Body of pancreas (tissue), 4 donors: ENCODE measurements around the gene SEMA3G. TPM values are rescaled to one million over a fixed set of nuclear protein-coding genes. Genes with fewer than 3 reads are reported as not detected.

Experiments
- ATAC-seq: fragments of 150-250 bp; one replicate; pipeline ENCODE4 v1.9.1; 2016
- DNase-seq, 4 donors: peaks; one replicate each; pipeline ENCODE4 v3.0.0-alpha.2; 2019
- H3K27ac ChIP-seq, 4 donors: fragments of 200-600 bp; sonication (generic); 1 replicate in 3 of 4; 2 replicates in 1 of 4; pipeline versions ENCODE4 v1.5.1 to v1.6.1; 2016 to 2019; ENCODE audit warnings: mild to moderate bottlenecking in 1 of 4, mixed read lengths in 1 of 4, moderate library complexity in 1 of 4
- H3K27me3 ChIP-seq, 2 donors: fragments of 200-600 bp; sonication (generic); one replicate each; pipeline ENCODE4 v1.6.0; 2016; ENCODE audit warnings: mild to moderate bottlenecking in 1 of 2
- H3K36me3 ChIP-seq, 2 donors: fragments of 200-600 bp; sonication (generic); replicated peaks in 1 of 2; 2 replicates each; pipeline ENCODE4 v1.5.1; 2016; ENCODE audit warnings: low read depth in 2 of 2; ENCODE audit not compliant: insufficient read depth in 1 of 2
- H3K4me1 ChIP-seq: fragments of 200-600 bp; sonication (generic); one replicate; pipeline ENCODE4 v1.6.0; 2016
- H3K4me3 ChIP-seq, 2 donors: fragments of 200-600 bp; sonication (generic); 1 replicate in 1 of 2; 2 replicates in 1 of 2; pipeline ENCODE4 v1.5.1; 2016 to 2019
- H3K9me3 ChIP-seq, 3 donors: fragments of 200-600 bp; sonication (generic); 1 replicate in 2 of 3; 2 replicates in 1 of 3; pipeline ENCODE4 v1.5.1; 2016
- CTCF ChIP-seq, 7 experiments: fragments of 450-650 bp in 4 of 7; fragments of 200-600 bp in 3 of 7; sonication (generic) in 3 of 7; IDR thresholded peaks; one replicate each; pipeline ENCODE4 v1.5.1; 2016 to 2019; ENCODE audit warnings: antibody characterized with exemption in 7 of 7
- POLR2A ChIP-seq, 3 donors: fragments of 450-650 bp; IDR thresholded peaks; one replicate each; pipeline ENCODE4 v1.6.1; 2016; ENCODE audit warnings: antibody characterized with exemption in 3 of 3, mild to moderate bottlenecking in 2 of 3
- WGBS, 2 donors: methylation state at CpG; one replicate each; pipeline ENCODE4 v1.1.5; 2017; 5-methylcytosine and 5-hydroxymethylcytosine counted together
- intact Hi-C: fragments of 100-400 bp; cut with DNase I; formaldehyde crosslinking; loops from one replicate; pipeline ENCODE4 v1.15.1; 2023
- total RNA-seq, 2 donors: library from RNA; depleted of rRNA; stranded (reverse); fragments of >200 nt; gene quantifications; one replicate each; pipeline ENCODE4 v1.1.0, GENCODE V29; 2016

Gene SEMA3G
- total RNA-seq, 2 donors from 2014 or later, result 3.9 to 13.2 TPM

- Histone ChIP-seq H3K4me3 (no peak overlapping the region), H3K9me3 (no peaks in the 10 kb centered on the region), H3K27me3 (no peaks in the 10 kb centered on the region), H3K4me1 (peaks cover 6% of the 10 kb centered on the region), H3K36me3 (no peaks in the 10 kb centered on the region), H3K27ac (no peak overlapping the region)
- 87% methylated on average over 4 to 12 of the region's 12 CpGs for WGBS, 2 donors
- intact Hi-C loops, result no loop called here
- no peak for DNase-seq
- TF ChIP-seq POLR2A (IDR thresholded peaks at IDR 0.05) (no peak), CTCF (IDR thresholded peaks at IDR 0.05) (no peak)
- ATAC-seq, result no peak
Measured at GRCh38 chr3:52440249-52440551, 4.7 kb downstream of the SEMA3G start.

DNA sequence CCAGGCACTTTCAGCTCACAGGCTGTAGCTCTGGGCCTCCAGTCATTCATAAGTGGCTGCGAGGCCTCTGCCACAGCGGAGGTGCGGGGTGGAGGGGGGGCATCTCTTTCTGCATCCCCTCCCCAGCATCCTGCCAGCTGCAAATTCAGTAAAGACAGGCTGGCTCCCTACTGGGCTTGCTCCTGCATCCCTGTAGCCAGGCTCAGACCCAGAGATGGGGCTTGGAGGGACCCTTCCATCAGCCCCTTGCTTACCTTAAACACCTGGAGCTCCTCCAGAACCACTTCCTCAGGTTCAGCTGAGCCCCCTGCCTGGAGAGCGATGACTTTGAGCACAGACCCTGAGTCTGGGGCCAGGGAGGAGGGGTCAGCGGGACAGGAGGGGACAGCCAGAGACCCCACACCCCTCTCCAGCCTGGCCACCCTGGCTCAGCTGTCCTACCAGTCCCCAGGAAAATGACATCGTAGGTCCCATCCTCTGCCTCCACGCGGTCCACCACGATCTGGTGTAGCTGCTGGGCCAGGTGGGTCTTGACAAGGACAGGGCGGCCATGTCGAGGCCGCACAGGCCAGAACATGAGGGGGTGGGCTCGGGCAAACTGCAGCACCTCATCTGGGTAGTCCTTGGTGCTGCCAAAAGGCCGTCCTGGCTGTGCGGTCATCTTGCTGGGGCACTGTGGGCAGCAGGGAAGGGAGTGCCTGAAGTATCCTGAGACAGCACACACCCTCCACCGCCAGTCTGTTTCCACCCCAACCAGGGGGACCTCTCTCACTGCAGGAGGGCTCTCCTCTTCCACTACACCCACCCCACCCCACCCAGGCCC lies 5.3 kb downstream of the SEMA3G start:
- WGBS, 2 donors, result 92 to 93% methylated on average over 13 to 16 of the region's 16 CpGs
- ATAC-seq (no peak), DNase-seq (no peak)
- Histone ChIP-seq H3K9me3 (no peaks in the 10 kb centered on the region), H3K27me3 (no peaks in the 10 kb centered on the region), H3K36me3 (no peaks in the 10 kb centered on the region), H3K4me1 (peaks cover under 1% of the 10 kb centered on the region), H3K27ac (no peak overlapping the region), H3K4me3 (no peak overlapping the region)
- intact Hi-C loops, result no loop called here
- TF ChIP-seq CTCF (IDR thresholded peaks at IDR 0.05) (no peak), POLR2A (IDR thresholded peaks at IDR 0.05) (no peak)

GRCh38 chr3:52438579-52439425 lies 6.1 kb downstream of the SEMA3G start:
- ATAC-seq (no peak), DNase-seq (peak in 1 of 4 donors; percentile 6)
- no peak overlapping the region for H3K27ac ChIP-seq
- 79 to 82% methylated on average over 8 to 9 of the region's 9 CpGs for WGBS, 2 donors
- H3K36me3 ChIP-seq, result no peaks in the 10 kb centered on the region
- intact Hi-C loops, result no loop called here
- no peak overlapping the region for H3K4me3 ChIP-seq
- no peaks in the 10 kb centered on the region for H3K27me3 ChIP-seq
- no peaks in the 10 kb centered on the region for H3K9me3 ChIP-seq
- H3K4me1 ChIP-seq, result no peaks in the 10 kb centered on the region
- TF ChIP-seq POLR2A (IDR thresholded peaks at IDR 0.05) (no peak), CTCF (IDR thresholded peaks at IDR 0.05) (no peak)

DNA sequence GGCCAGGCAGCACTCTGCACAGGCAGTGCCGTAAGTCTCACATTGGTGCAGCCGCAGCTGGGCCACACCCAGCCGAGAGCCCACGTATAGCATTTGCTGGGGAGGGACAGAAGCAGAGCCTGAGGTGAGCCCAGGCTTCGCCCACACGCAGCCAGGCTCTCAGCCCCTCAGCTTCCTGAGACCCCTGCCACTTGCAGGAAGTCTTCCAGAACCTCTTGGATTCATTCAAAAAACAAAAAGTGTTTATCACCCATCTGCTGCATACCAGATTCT lies 6.9 kb downstream of the SEMA3G start:
- Histone ChIP-seq H3K4me3 (no peak overlapping the region), H3K4me1 (no peaks in the 10 kb centered on the region), H3K9me3 (no peaks in the 10 kb centered on the region), H3K27me3 (no peaks in the 10 kb centered on the region), H3K36me3 (no peaks in the 10 kb centered on the region), H3K27ac (no peak overlapping the region)
- no peak for TF ChIP-seq POLR2A (IDR thresholded peaks at IDR 0.05)
- no peak for TF ChIP-seq CTCF (IDR thresholded peaks at IDR 0.05)
- ATAC-seq (no peak), DNase-seq (no peak)
- 64% methylated on average over 3 of the region's 6 CpGs; no CpG with 5 or more reads in 1 of the 2 donors for WGBS, 2 donors
- intact Hi-C loops, result no loop called here
